GM23248 (cell line): Measurements from ENCODE around the gene BPIFB2. TPM values are rescaled to one million over a fixed set of nuclear protein-coding genes. Genes with fewer than 3 reads are reported as not detected.

Experiments used
- DNase-seq: peaks from one replicate; pipeline ENCODE4 v3.0.0-alpha.2; 2015
- H2AFZ ChIP-seq: fragments of 200-600 bp; sonication (generic); 2 replicates; pipeline ENCODE4 v1.6.1; 2016; ENCODE audit warnings: antibody characterized with exemption
- H3F3A ChIP-seq: fragments of 200-600 bp; sonication (generic); 2 replicates; pipeline ENCODE4 v1.6.1; 2016; ENCODE audit warnings: mild to moderate bottlenecking, antibody characterized with exemption, mixed run types; ENCODE audit not compliant: insufficient read depth
- H3K27ac ChIP-seq: fragments of 200-600 bp; sonication (generic); 2 replicates; pipeline ENCODE4 v1.5.1; 2016; ENCODE audit warnings: mild to moderate bottlenecking
- H3K27me3 ChIP-seq: fragments of 200-600 bp; sonication (generic); replicated peaks from 2 replicates; pipeline ENCODE4 v1.6.1; 2016; ENCODE audit warnings: mild to moderate bottlenecking; ENCODE audit not compliant: insufficient read depth
- H3K36me3 ChIP-seq: fragments of 200-600 bp; sonication (generic); 2 replicates; pipeline ENCODE4 v1.6.1; 2016; ENCODE audit warnings: low read depth, mild to moderate bottlenecking
- H3K4me1 ChIP-seq: fragments of 200-600 bp; sonication (generic); 2 replicates; pipeline ENCODE4 v1.6.1; 2016; ENCODE audit warnings: mild to moderate bottlenecking; ENCODE audit not compliant: insufficient read depth
- H3K4me2 ChIP-seq: fragments of 200-600 bp; sonication (generic); one replicate; pipeline ENCODE4 v1.6.1; 2016; ENCODE audit warnings: mild to moderate bottlenecking; ENCODE audit not compliant: unreplicated experiment
- H3K4me3 ChIP-seq: fragments of 200-600 bp; sonication (generic); 2 replicates; pipeline ENCODE4 v1.5.1; 2016; ENCODE audit warnings: mild to moderate bottlenecking
- H3K79me2 ChIP-seq: fragments of 200-600 bp; sonication (generic); 2 replicates; pipeline ENCODE4 v1.6.1; 2016; ENCODE audit warnings: mild to moderate bottlenecking; ENCODE audit not compliant: insufficient read depth
- H3K9ac ChIP-seq: fragments of 200-600 bp; sonication (generic); 2 replicates; pipeline ENCODE4 v1.6.1; 2016; ENCODE audit warnings: mild to moderate bottlenecking
- H3K9me2 ChIP-seq: fragments of 200-600 bp; sonication (generic); 2 replicates; pipeline ENCODE4 v1.6.1; 2016; ENCODE audit warnings: mixed run types, mild to moderate bottlenecking, moderate library complexity; ENCODE audit not compliant: insufficient read depth
- H3K9me3 ChIP-seq: fragments of 200-600 bp; sonication (generic); one replicate; pipeline ENCODE4 v1.6.1; 2017; ENCODE audit warnings: low read depth
- H4K20me1 ChIP-seq: fragments of 200-600 bp; sonication (generic); 2 replicates; pipeline ENCODE4 v1.6.0; 2016; ENCODE audit not compliant: insufficient read depth
- EZH2 ChIP-seq: fragments of 200-600 bp; sonication (generic); IDR thresholded peaks from 2 replicates; pipeline ENCODE4 v1.6.1; 2018; ENCODE audit warnings: antibody characterized with exemption, mild to moderate bottlenecking; ENCODE audit not compliant: insufficient read depth, poor library complexity, severe bottlenecking
- EZH2phosphoT487 ChIP-seq: fragments of 200-600 bp; sonication (generic); IDR thresholded peaks from 2 replicates; pipeline ENCODE4 v1.6.1; 2018; ENCODE audit warnings: antibody characterized with exemption, moderate library complexity, mild to moderate bottlenecking, low read depth; ENCODE audit not compliant: insufficient read depth
- WGBS, 2 experiments: methylation state at CpG; one replicate each; pipeline ENCODE4 v1.1.6; 2015 to 2017; ENCODE audit warnings: low lambda C conversion rate in 2 of 2, low coverage in 1 of 2; ENCODE audit errors: missing lambda C conversion rate in 2 of 2; 5-methylcytosine and 5-hydroxymethylcytosine counted together
- in situ Hi-C: fragments of 300-500 bp; cut with MboI; formaldehyde crosslinking; loops from 2 replicates; pipeline ENCODE4 v1.15.0; 2020
- polyA plus RNA-seq: library from polyadenylated mRNA; unstranded; fragments of >200 nt; fragmentation: Nextera tagmentation; extraction: Ambion mirVana; gene quantifications from 2 replicates; pipeline ENCODE4 v1.2.1, GENCODE V29; 2016
- total RNA-seq: library from RNA; depleted of rRNA; stranded (reverse); fragments of >200 nt; shearing (Covaris generic); gene quantifications from 2 replicates; pipeline ENCODE4 v1.2.3, GENCODE V29; 2014

The BPIFB2 gene
- total and polyA plus RNA-seq, 2 experiments from 2014 or later: not detected

DNA sequence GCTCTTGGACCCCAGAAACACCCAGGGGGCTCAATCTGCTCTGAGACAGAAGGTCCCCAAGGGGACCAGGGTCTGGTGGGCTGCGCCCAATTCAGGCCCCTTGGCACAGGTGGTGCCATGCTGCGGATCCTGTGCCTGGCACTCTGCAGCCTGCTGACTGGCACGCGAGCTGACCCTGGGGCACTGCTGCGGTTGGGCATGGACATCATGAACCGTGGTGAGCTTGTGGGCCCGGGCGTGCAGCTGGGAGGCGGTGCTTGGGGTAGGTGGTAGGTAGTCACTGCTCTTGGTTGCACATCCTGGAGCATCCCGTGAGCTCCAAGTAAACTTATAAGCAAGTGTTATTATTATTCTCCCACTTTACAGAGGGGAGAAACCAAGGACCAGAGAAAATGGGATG is 24.0 kb downstream of the BPIFB2 start, which contains the start of gene BPIFB6:
Gene BPIFB6 (plus strand): TSS at position 118 of the 400 bp plus-strand sequence. CDS start 0 bp downstream, at position 118.
- Histone ChIP-seq H3K9me2 (no peaks in the 10 kb centered on the region), H3K9me3 (no peaks in the 10 kb centered on the region), H4K20me1 (no peaks in the 10 kb centered on the region)

GRCh38 chr20:33032555-33032954 is 25.1 kb downstream of the BPIFB2 start:
- H3K9ac ChIP-seq: no peak overlapping the region

More for the DNA sequence above, 24.0 kb downstream of the BPIFB2 start, which contains the start of gene BPIFB6:
- H3K4me3 ChIP-seq: no peak within 1 kb of the TSS
- H3K27me3 ChIP-seq: no peaks in the 10 kb centered on the region; the same call in 1 of the 2 replicates
- DNase-seq: no peak
- 65 to 66% methylated on average over 10 of the region's 10 CpGs for WGBS, 2 experiments
- in situ Hi-C loops: no loop called here
- H2AFZ ChIP-seq: no peak within 1 kb of the TSS
- H3K4me1 ChIP-seq: no peaks in the 10 kb centered on the region
- no peak within 1 kb of the TSS for H3K9ac ChIP-seq
- TF ChIP-seq EZH2phosphoT487: no peak
- no peak for TF ChIP-seq EZH2
- no peak within 1 kb of the TSS for H3K27ac ChIP-seq
- no peak within 1 kb of the TSS for H3K4me2 ChIP-seq
- H3F3A ChIP-seq: no peaks in the 10 kb centered on the region
- H3K36me3 ChIP-seq: no peaks in the 10 kb centered on the region
- no peaks in the 10 kb centered on the region for H3K79me2 ChIP-seq

GRCh38 chr20:33033381-33033780 is 25.9 kb downstream of the BPIFB2 start:
- Histone ChIP-seq H3K36me3 (no peaks in the 10 kb centered on the region), H2AFZ (no peak overlapping the region), H3K79me2 (no peaks in the 10 kb centered on the region), H3K27ac (no peak overlapping the region), H3K9me3 (no peaks in the 10 kb centered on the region), H4K20me1 (no peaks in the 10 kb centered on the region), H3K4me1 (no peaks in the 10 kb centered on the region), H3K9me2 (no peaks in the 10 kb centered on the region), H3K27me3 (no peaks in the 10 kb centered on the region; the same call in 1 of the 2 replicates), H3K9ac (no peak overlapping the region), H3K4me3 (no peak overlapping the region), H3K4me2 (no peak overlapping the region), H3F3A (no peaks in the 10 kb centered on the region)
- 23 to 25% methylated on average over 5 of the region's 5 CpGs for WGBS, 2 experiments
- no peak for DNase-seq
- in situ Hi-C loops: no loop called here
- TF ChIP-seq EZH2phosphoT487: no peak
- TF ChIP-seq EZH2: no peak

More at GRCh38 chr20:33032555-33032954, 25.1 kb downstream of the BPIFB2 start:
- no peaks in the 10 kb centered on the region for H3K36me3 ChIP-seq
- in situ Hi-C loops: no loop called here
- no peak overlapping the region for H3K27ac ChIP-seq
- H2AFZ ChIP-seq: no peak overlapping the region
- H3K4me3 ChIP-seq: no peak overlapping the region
- H3K4me2 ChIP-seq: no peak overlapping the region
- H3K4me1 ChIP-seq: no peaks in the 10 kb centered on the region
- TF ChIP-seq EZH2phosphoT487 (no peak), EZH2 (no peak)
- no peaks in the 10 kb centered on the region for H3K79me2 ChIP-seq
- DNase-seq: no peak
- no peaks in the 10 kb centered on the region for H3K9me3 ChIP-seq
- 33 to 36% methylated on average over 6 of the region's 6 CpGs for WGBS, 2 experiments
- H3K27me3 ChIP-seq: no peaks in the 10 kb centered on the region; the same call in 1 of the 2 replicates
- H4K20me1 ChIP-seq: no peaks in the 10 kb centered on the region
- H3F3A ChIP-seq: no peaks in the 10 kb centered on the region
- no peaks in the 10 kb centered on the region for H3K9me2 ChIP-seq

DNA sequence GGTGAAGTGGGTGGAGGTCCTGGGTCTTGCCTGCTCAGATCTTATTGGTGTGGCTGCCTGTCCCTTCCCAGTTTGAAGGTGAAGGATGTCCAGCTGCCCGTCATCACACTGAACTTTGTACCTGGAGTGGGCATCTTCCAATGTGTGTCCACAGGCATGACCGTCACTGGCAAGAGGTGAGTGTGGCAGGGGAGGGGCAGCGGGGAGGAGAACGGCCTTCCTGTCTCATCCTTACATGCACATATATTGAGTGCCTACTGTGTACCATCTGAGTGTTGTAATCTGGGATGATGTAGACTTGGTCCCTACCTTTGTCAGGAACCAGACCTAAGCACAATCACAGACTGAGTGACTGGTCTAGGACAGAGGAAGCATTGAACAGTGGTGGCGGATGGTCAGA is 26.6 kb downstream of the BPIFB2 start:
- no peaks in the 10 kb centered on the region for H3K36me3 ChIP-seq
- H3K27me3 ChIP-seq: no peaks in the 10 kb centered on the region; the same call in 1 of the 2 replicates
- no peaks in the 10 kb centered on the region for H3K4me1 ChIP-seq
- no peak overlapping the region for H3K4me3 ChIP-seq
- H4K20me1 ChIP-seq: no peaks in the 10 kb centered on the region
- H3K4me2 ChIP-seq: no peak overlapping the region
- no peaks in the 10 kb centered on the region for H3F3A ChIP-seq
- H3K27ac ChIP-seq: no peak overlapping the region
- no peak overlapping the region for H2AFZ ChIP-seq
- in situ Hi-C loops: no loop called here
- no peak for TF ChIP-seq EZH2phosphoT487
- TF ChIP-seq EZH2: no peak
- WGBS, 2 experiments: 44% methylated on average over 5 of the region's 5 CpGs
- H3K9ac ChIP-seq: no peak overlapping the region
- no peaks in the 10 kb centered on the region for H3K9me3 ChIP-seq
- H3K9me2 ChIP-seq: no peaks in the 10 kb centered on the region
- no peaks in the 10 kb centered on the region for H3K79me2 ChIP-seq
- no peak for DNase-seq
